NCI-H146 (cell line): ENCODE measurements around the gene ABCF2.

Experiments used
- DNase-seq: peaks from one replicate; lab custom pipeline; 2025; lab: John Stamatoyannopoulos, UW

ABCF2 gene

GRCh38 chr7:151252961-151253711, 26.1 kb upstream of the ABCF2 start:
- DNase-seq: no peak

GRCh38 chr7:151252561-151252835, 25.5 kb upstream of the ABCF2 start:
- no peak for DNase-seq

GRCh38 chr7:151251689-151252560, 24.9 kb upstream of the ABCF2 start:
- peak; percentile 56 for DNase-seq

DNA sequence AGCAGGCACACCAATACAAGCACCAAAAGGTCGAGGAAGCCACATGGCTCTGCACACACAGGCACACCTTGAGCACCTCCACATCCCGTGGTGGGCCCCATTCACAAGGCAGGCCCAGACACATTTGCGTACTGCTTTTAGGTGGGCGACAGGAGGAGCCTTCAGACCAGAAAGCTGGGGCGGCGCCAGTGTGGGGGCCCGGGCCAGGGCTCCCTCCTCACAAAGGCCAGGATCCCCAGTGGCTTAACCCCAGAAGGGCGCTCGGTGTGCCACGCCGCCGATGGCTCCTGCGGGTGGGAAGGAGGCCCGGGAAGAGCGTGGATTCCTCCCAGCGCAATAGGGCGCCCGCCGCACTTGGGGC, 24.3 kb upstream of the ABCF2 start:
- no peak for DNase-seq

GRCh38 chr7:151250181-151251132, 23.5 kb upstream of the ABCF2 start:
- DNase-seq: no peak

DNA sequence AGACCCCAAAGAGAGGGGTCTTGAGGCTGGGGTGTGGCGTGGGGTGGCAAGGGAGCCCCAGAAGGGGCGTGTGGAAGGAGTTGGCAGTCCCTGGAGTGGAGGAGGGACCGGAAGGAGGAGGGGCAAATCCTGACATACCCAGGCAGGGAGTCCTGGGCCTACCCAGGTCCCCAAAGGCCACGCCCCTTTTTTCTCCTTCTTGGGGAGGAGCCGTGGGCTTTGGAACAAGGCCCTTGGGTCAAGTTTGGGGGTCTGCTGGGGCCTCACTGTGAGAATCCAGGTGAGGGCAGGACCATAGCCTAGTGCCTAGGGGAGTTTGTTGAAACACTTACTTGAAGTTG, 22.7 kb upstream of the ABCF2 start:
- DNase-seq: no peak

DNA sequence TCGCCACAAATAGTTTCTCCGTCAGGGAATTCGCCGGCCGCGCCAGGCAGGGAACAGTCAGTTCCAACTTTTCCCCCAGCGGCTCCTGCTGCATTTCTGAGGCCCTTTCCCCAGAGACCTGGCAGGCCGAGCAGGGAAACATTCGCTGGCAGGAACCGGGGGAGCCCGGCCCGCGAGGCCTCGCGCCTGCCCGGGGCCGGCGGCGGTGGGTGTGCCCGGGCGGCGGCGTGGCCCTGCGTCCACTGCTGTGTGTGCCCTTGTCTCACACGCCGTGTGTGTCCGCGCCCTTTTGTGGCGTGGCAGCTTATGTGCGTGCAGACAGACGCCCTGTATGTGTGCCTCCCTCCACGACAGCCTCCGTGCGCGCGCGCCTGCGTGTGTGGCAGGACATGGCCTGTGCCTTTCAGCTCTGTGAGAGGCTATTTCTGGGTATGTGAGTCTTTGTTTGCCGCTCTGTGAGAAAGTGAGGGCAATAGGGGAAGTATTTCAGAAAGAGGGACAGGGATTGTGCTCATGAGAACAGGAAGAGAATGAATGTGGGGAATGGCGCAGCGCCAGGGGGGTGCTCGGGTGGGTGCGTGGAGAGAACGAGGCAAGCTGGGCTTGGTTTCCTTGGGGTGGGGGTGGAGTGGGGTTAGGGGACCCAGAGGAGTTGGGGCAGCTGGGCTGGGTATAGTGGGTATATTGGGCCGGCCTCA, 22.2 kb upstream of the ABCF2 start:
- no peak for DNase-seq

- DNase-seq: peak; percentile 42
Measured at GRCh38 chr7:151248346-151249033, 21.5 kb upstream of the ABCF2 start, which contains the start of gene SMARCD3. Gene SMARCD3, minus strand, starts transcription at chr7:151248694. Its CDS starts 132 bp downstream, at chr7:151248562.

GRCh38 chr7:151247611-151248345, 20.8 kb upstream of the ABCF2 start:
- no peak for DNase-seq

DNA sequence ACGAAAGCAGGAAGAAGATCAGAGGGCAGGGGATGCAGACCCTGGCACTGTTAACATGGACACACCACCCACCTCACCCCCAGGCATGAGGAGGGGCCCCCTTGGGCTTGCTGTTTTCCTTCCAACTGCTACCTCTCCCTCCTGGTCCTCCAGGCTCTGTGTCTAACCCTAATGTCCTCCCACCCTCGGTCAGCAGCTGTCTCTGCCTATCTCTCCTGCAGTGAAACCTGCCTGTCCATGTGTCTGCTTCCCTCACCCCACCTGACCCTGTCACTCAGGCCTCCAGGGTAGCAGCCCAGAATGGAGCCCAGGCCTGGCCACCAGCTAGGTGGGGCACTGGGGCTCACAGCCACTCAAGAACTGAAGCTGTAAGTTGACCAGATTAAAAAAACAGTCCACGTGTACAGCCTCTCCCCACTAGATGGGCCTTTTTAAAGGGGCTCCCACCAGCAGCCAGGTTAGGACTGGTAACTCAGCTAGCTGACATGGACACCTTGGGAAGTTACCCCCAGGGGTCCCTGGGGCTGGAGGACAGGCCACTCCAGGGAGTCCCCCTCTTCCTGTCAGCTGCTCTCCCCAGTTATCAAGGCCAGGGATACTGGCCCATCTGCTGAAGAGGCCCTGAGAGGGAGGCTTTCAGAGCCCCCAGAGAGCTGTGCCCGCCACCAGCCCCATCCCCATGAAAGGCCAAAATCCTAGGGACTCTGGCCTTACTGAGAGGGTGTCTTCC, 20.0 kb upstream of the ABCF2 start:
- no peak for DNase-seq

- no peak for DNase-seq
Measured at GRCh38 chr7:151246102-151246850, 19.3 kb upstream of the ABCF2 start.

GRCh38 chr7:151245360-151246101, 18.5 kb upstream of the ABCF2 start:
- DNase-seq: no peak

- DNase-seq: no peak
Measured at GRCh38 chr7:151244841-151245346, 17.9 kb upstream of the ABCF2 start.

GRCh38 chr7:151244196-151244840, 17.3 kb upstream of the ABCF2 start:
- DNase-seq: peak; percentile 33

GRCh38 chr7:151243408-151244195, 16.6 kb upstream of the ABCF2 start:
- peak; percentile 36 for DNase-seq

GRCh38 chr7:151243045-151243349, 16.0 kb upstream of the ABCF2 start:
- DNase-seq: no peak
